PC-3 (cell line): ENCODE data around the gene FSCN2.

Experiments used
- EZH2 ChIP-seq: fragments of 300-600 bp; sonication (generic); IDR thresholded peaks from one replicate; pipeline ENCODE4 v1.6.1; 2017; ENCODE audit warnings: antibody characterized with exemption, mild to moderate bottlenecking, low read length; ENCODE audit not compliant: unreplicated experiment
- TF ChIP-seq, protein P1 (sequence below): fragments of 300-600 bp; sonication (generic); conservative IDR thresholded peaks from 2 replicates; pipeline ENCODE4 v1.5.1; 2017; ENCODE audit warnings: antibody characterized with exemption, low read depth, mild to moderate bottlenecking, low read length

DNA sequence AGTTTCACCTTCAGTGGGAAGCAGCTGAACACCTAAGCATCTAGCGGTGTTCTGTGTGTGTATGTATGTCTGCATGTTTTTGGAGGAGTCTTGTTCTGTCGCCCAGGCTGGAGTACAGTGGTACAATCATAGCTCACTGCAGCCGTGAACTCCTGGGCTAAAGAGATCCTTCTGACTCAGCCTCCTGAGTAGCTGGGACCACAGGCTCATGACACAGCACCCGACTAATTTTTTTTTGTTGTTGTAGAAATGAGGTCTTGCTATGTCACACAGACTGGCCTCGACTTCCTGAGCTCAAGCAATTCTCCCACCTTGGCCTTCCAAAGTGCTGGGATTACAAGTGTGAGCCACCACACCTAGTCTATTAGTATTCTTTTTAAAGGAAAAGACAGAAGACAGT, 54.2 kb downstream of the FSCN2 start:
- no peak for TF ChIP-seq EZH2
- TF ChIP-seq, protein P1, sequence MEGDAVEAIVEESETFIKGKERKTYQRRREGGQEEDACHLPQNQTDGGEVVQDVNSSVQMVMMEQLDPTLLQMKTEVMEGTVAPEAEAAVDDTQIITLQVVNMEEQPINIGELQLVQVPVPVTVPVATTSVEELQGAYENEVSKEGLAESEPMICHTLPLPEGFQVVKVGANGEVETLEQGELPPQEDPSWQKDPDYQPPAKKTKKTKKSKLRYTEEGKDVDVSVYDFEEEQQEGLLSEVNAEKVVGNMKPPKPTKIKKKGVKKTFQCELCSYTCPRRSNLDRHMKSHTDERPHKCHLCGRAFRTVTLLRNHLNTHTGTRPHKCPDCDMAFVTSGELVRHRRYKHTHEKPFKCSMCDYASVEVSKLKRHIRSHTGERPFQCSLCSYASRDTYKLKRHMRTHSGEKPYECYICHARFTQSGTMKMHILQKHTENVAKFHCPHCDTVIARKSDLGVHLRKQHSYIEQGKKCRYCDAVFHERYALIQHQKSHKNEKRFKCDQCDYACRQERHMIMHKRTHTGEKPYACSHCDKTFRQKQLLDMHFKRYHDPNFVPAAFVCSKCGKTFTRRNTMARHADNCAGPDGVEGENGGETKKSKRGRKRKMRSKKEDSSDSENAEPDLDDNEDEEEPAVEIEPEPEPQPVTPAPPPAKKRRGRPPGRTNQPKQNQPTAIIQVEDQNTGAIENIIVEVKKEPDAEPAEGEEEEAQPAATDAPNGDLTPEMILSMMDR: no peak
